Activated CD4-positive, alpha-beta T cell treated with anti-CD3 and anti-CD28 coated beads, Interleukin-2, amount 50 U/mL, for 24 hours (primary cell): Measurements from ENCODE around the gene GABRG2.
"Not testable (repeated sequence)": the region's sequence is repeated elsewhere in the genome, so short reads cannot be mapped to it uniquely, and the experiment has no call there.

ENCODE experiments used
- DNase-seq, 2 donors: peaks; one replicate each; pipeline ENCODE4 v3.0.0-alpha.2; 2020; ENCODE audit warnings: low read depth in 1 of 2, low spot score in 1 of 2

The GABRG2 gene

GRCh38 chr5:162067655-162068411 is at the start of gene GABRG2:
Gene GABRG2 (plus strand): TSS chr5:162067773. CDS start chr5:162068000, 227 bp downstream.
- no peak for DNase-seq

GRCh38 chr5:162025312-162025711 is 42.3 kb upstream of the GABRG2 start:
- no peak for DNase-seq

GRCh38 chr5:162026803-162027202 is 40.8 kb upstream of the GABRG2 start:
- DNase-seq = no peak

GRCh38 chr5:162037431-162037830 is 30.1 kb upstream of the GABRG2 start:
- DNase-seq = no peak

GRCh38 chr5:162047279-162047678 is 20.3 kb upstream of the GABRG2 start:
- DNase-seq = no peak

- DNase-seq = no peak
Observed at GRCh38 chr5:162052676-162053075, 14.9 kb upstream of the GABRG2 start.

- DNase-seq = not testable (repeated sequence)
Observed at GRCh38 chr5:162055095-162055494, 12.5 kb upstream of the GABRG2 start.

- no peak for DNase-seq
Observed at GRCh38 chr5:162067162-162067561, 411 bp upstream of the GABRG2 start.

GRCh38 chr5:162068412-162068811 is 839 bp downstream of the GABRG2 start:
- no peak for DNase-seq

GRCh38 chr5:162068936-162069335 is 1.4 kb downstream of the GABRG2 start:
- no peak for DNase-seq

GRCh38 chr5:162078805-162079204 is 11.2 kb downstream of the GABRG2 start:
- no peak for DNase-seq

- no peak for DNase-seq
Observed at GRCh38 chr5:162091336-162091735, 23.8 kb downstream of the GABRG2 start.

GRCh38 chr5:162096448-162096847 is 28.9 kb downstream of the GABRG2 start:
- DNase-seq = no peak

- no peak for DNase-seq
Observed at GRCh38 chr5:162107591-162107990, 40.0 kb downstream of the GABRG2 start.

GRCh38 chr5:162119801-162120200 is 52.2 kb downstream of the GABRG2 start:
- DNase-seq = no peak

GRCh38 chr5:162128117-162128516 is 60.5 kb downstream of the GABRG2 start:
- no peak for DNase-seq

- DNase-seq = no peak
Observed at GRCh38 chr5:162132348-162132747, 64.8 kb downstream of the GABRG2 start.

- DNase-seq = no peak
Observed at GRCh38 chr5:162139190-162139589, 71.6 kb downstream of the GABRG2 start.

GRCh38 chr5:162154242-162154641 is 86.7 kb downstream of the GABRG2 start:
- no peak for DNase-seq

GRCh38 chr5:162160401-162160800 is 92.8 kb downstream of the GABRG2 start:
- DNase-seq = no peak

- no peak for DNase-seq
Observed at GRCh38 chr5:162163663-162164062, 96.1 kb downstream of the GABRG2 start.

- no peak for DNase-seq
Observed at GRCh38 chr5:162174358-162174974, 106.9 kb downstream of the GABRG2 start.

- DNase-seq = no peak
Observed at GRCh38 chr5:162187371-162187770, 119.8 kb downstream of the GABRG2 start.
